22Rv1 (cell line): ENCODE measurements around the gene GRAP.

ENCODE experiments used
- H3K27ac ChIP-seq: fragments of 450-650 bp; 2 replicates; pipeline ENCODE4 v1.5.1; 2017
- CTCF ChIP-seq: fragments of 450-650 bp; IDR thresholded peaks from 2 replicates; pipeline ENCODE4 v1.5.1; 2017; ENCODE audit warnings: mild to moderate bottlenecking
- ZFX ChIP-seq: fragments of 450-650 bp; IDR thresholded peaks from 2 replicates; pipeline ENCODE4 v1.6.1; 2017; ENCODE audit warnings: antibody characterized with exemption, borderline replicate concordance

The GRAP gene

GRCh38 chr17:19001907-19002590 is 44.7 kb downstream of the GRAP start:
- TF ChIP-seq CTCF (no peak), ZFX (no peak)
- no peak overlapping the region for H3K27ac ChIP-seq

- TF ChIP-seq ZFX (no peak), CTCF (no peak)
These were observed 46.0 kb downstream of the GRAP start for GRCh38 chr17:19000531-19001325.

GRCh38 chr17:18999911-19000310 is 46.8 kb downstream of the GRAP start:
- TF ChIP-seq ZFX (no peak), CTCF (no peak)
- no peak overlapping the region for H3K27ac ChIP-seq

More at GRCh38 chr17:19000531-19001325, 46.0 kb downstream of the GRAP start:
- no peak overlapping the region for H3K27ac ChIP-seq

- H3K27ac ChIP-seq = no peak overlapping the region
These were observed 47.4 kb downstream of the GRAP start for GRCh38 chr17:18999394-18999793.

GRCh38 chr17:18997650-18998196 is 49.0 kb downstream of the GRAP start:
- no peak overlapping the region for H3K27ac ChIP-seq
- TF ChIP-seq CTCF (no peak), ZFX (no peak)

More at GRCh38 chr17:18999394-18999793, 47.4 kb downstream of the GRAP start:
- TF ChIP-seq CTCF (no peak), ZFX (no peak)

- TF ChIP-seq ZFX = no peak
- no peak for TF ChIP-seq CTCF
- no peak overlapping the region for H3K27ac ChIP-seq
These were observed 50.3 kb downstream of the GRAP start for GRCh38 chr17:18996458-18996857.

GRCh38 chr17:18995220-18995619 is 51.5 kb downstream of the GRAP start:
- TF ChIP-seq ZFX (no peak), CTCF (no peak)
- H3K27ac ChIP-seq = no peak overlapping the region
